ENCODE results near the gene PON3.

DNA sequence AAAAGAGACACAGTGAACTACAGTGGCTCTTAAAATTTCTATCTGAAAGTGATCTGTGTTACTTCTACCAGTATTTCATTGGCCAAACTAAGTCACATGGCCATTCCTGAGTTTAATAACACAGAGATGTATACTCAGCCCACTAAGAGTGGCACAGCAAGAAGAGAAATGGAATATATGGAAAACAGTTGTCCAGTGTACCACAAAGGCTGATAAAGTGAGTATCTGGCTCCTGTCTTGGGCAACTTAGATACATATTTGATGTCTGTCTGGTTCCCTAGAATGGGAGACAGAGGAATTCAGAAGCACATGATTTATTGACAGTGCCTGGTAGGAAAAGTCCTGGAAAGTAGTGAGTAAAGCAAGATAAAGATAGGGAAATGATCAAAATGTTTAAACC lies 61.7 kb downstream of the PON3 start:
- TF ChIP-seq CTCF (IDR thresholded peaks at IDR 0.05) (no peak), POLR2A (IDR thresholded peaks at IDR 0.05) (no peak)
